GM13977 (cell line): ENCODE results near the gene HSPBP1.

Source experiments
- DNase-seq: peaks from one replicate; pipeline ENCODE4 v3.0.0; 2012; ENCODE audit warnings: low spot score
- in situ Hi-C: fragments of 300-500 bp; cut with MboI; formaldehyde crosslinking; loops from one replicate; pipeline ENCODE4 v1.12.0; 2022; ENCODE audit warnings: low sequenced_read_pairs, low pct_unique_long_range_greater_than_20kb, mixed read lengths, inconsistent platforms; ENCODE audit not compliant: unreplicated experiment
- TF ChIP-seq, protein P1 (sequence below): IDR thresholded peaks from 2 replicates; pipeline ENCODE4 v1.5.1; 2012; ENCODE audit warnings: mild to moderate bottlenecking, control low read depth; ENCODE audit not compliant: insufficient read depth; ENCODE audit errors: extremely low read depth, missing control alignments

HSPBP1 gene

GRCh38 chr19:55259540-55260210 is 20.2 kb downstream of the HSPBP1 start:
- in situ Hi-C loops, result no loop called here
- DNase-seq, result no peak
- TF ChIP-seq, protein P1, sequence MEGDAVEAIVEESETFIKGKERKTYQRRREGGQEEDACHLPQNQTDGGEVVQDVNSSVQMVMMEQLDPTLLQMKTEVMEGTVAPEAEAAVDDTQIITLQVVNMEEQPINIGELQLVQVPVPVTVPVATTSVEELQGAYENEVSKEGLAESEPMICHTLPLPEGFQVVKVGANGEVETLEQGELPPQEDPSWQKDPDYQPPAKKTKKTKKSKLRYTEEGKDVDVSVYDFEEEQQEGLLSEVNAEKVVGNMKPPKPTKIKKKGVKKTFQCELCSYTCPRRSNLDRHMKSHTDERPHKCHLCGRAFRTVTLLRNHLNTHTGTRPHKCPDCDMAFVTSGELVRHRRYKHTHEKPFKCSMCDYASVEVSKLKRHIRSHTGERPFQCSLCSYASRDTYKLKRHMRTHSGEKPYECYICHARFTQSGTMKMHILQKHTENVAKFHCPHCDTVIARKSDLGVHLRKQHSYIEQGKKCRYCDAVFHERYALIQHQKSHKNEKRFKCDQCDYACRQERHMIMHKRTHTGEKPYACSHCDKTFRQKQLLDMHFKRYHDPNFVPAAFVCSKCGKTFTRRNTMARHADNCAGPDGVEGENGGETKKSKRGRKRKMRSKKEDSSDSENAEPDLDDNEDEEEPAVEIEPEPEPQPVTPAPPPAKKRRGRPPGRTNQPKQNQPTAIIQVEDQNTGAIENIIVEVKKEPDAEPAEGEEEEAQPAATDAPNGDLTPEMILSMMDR, result no peak

DNA sequence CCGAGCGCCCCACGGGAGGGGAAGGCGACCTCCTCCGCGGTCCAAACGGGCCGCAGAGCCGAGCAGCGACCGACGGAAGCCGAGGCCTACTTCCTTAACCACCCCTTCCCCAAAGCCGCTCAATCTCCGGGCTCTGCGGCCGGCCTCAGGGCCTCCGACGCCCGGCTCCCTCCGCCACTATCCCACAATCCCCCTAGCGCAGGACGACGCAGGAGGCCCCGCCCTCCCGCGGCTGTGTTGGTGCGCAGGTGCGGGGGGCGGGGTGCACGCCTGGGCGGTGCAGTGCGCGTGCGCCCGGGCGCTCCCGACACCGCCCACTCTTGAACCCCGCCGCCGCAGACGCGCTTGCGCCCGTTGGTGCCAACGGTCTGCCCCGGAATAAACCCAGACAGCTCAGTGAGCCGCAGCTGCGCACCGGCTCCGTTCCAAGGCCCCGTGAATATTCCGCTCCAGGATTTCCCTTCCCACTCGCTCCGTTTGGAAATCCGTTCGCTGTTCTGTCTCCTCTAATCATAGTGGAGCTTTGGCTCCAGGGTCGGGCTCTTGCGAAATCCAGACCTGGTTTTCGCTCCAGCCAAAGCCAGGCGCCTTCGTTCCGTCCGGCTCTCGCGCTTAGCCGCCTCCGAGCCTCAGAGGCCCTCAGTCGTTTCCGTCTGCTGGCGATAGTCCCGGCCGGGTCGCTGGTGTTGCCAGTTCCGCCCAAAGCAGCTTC is 20.9 kb downstream of the HSPBP1 start, which contains the start of gene PPP6R1:
Gene PPP6R1, minus strand, starts transcription at position 190 of the 712 bp plus-strand sequence. CDS start 11,914 bp downstream, outside the sequence.
- peak; percentile 99 for DNase-seq
- in situ Hi-C loops, result no loop called here
- TF ChIP-seq, protein P1, result no peak

- TF ChIP-seq, protein P1, result no peak
- DNase-seq, result peak; percentile 83
Measured at GRCh38 chr19:55258476-55258827, 21.5 kb downstream of the HSPBP1 start.

GRCh38 chr19:55257461-55258420 is 22.2 kb downstream of the HSPBP1 start:
- no peak for DNase-seq
- TF ChIP-seq, protein P1, result no peak
- in situ Hi-C loops, result no loop called here

More at GRCh38 chr19:55258476-55258827, 21.5 kb downstream of the HSPBP1 start:
- in situ Hi-C loops, result no loop called here

DNA sequence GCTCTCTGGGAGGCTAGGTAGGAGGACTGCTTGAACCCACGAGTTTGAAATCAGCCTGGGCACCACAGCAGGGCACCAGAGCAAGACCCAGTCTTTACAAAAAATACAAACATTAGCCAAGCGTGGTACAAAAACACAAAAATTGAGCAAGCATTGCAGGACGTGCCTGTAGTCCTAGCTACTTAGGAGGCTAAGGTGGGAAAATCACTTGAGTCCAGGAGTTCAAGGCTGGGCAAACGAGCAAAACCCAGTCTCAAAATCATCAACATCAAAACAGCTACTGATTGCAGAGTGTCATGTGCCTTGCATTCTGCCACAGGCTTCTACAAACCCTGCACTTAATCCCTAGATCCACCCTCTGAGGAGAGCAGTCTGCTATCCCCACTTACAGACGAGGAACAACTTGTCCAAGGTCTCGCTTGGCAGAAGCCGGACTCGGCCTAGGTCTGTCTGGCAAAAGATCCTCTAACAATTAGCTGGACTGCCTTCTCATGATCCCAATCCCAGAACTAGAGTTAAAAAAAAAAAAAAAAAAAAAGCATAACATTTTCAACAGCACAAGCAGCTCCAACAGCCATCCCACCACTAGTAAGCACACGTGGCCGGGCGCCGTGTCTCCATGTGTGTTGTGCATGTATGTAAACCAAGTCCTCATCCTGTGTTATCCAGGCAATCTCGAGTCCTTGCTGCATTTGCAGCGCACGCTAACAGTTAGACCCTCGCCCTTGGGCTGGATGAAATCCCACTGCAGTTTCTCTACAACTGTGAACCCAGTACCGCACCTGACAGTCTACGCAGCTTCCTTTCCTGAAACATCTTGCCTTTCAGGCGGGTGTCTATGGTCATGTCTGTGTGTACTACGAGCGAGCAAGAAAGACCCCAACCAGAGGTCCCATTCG is 23.1 kb downstream of the HSPBP1 start:
- in situ Hi-C loops, result no loop called here
- DNase-seq, result no peak
- TF ChIP-seq, protein P1, result no peak
